Kidney epithelial cell (primary cell): ENCODE results near the gene EPB41L4B. TPM values are rescaled to one million over a fixed set of nuclear protein-coding genes. Genes with fewer than 3 reads are reported as not detected.
A peak's percentile ranks its signal among the peaks of the same experiment; 100 is the strongest.

Experiments used
- DNase-seq: peaks from one replicate; pipeline ENCODE4 v3.0.0-alpha.2; 2010; ENCODE audit warnings: low read depth
- H3K27me3 ChIP-seq: 2 replicates; pipeline ENCODE4 v1.6.0; 2011; ENCODE audit warnings: low read length; ENCODE audit not compliant: control insufficient read depth, insufficient read depth
- H3K36me3 ChIP-seq: 2 replicates; pipeline ENCODE4 v1.5.1; 2011; ENCODE audit warnings: low read length; ENCODE audit not compliant: control insufficient read depth, insufficient read depth
- H3K4me3 ChIP-seq: 2 replicates; pipeline ENCODE4 v1.5.1; 2011; ENCODE audit warnings: low read depth, mild to moderate bottlenecking, control low read depth, low read length
- CTCF ChIP-seq: IDR thresholded peaks from 2 replicates; pipeline ENCODE4 v1.5.1; 2011; ENCODE audit warnings: mild to moderate bottlenecking, moderate library complexity, low read length, control low read depth, inconsistent platforms; ENCODE audit not compliant: insufficient read depth, poor library complexity, severe bottlenecking
- total RNA-seq: library from RNA; depleted of rRNA; stranded (reverse); fragments of >200 nt; gene quantifications from 2 replicates; pipeline ENCODE4 v1.2.3, GENCODE V29; 2015

The EPB41L4B gene
- total RNA-seq, 1 donor from 2014 or later = 11.0 TPM

- Histone ChIP-seq H3K36me3 (no peaks in the 10 kb centered on the region), H3K27me3 (no peaks in the 10 kb centered on the region), H3K4me3 (no peak overlapping the region)
- no peak for DNase-seq
- no peak for TF ChIP-seq CTCF
Measured at GRCh38 chr9:109325089-109325488, 4.2 kb upstream of the EPB41L4B start.

GRCh38 chr9:109323771-109324170 lies 2.9 kb upstream of the EPB41L4B start:
- Histone ChIP-seq H3K36me3 (no peaks in the 10 kb centered on the region), H3K27me3 (peaks cover 8% of the 10 kb centered on the region), H3K4me3 (no peak overlapping the region)
- no peak for TF ChIP-seq CTCF
- no peak for DNase-seq

- Histone ChIP-seq H3K27me3 (peaks cover 8% of the 10 kb centered on the region), H3K36me3 (no peaks in the 10 kb centered on the region), H3K4me3 (no peak overlapping the region)
- DNase-seq = no peak
- no peak for TF ChIP-seq CTCF
Measured at GRCh38 chr9:109321727-109322126, 868 bp upstream of the EPB41L4B start.

- Histone ChIP-seq H3K36me3 (no peaks in the 10 kb centered on the region), H3K4me3 (peak overlapping the region; percentile 49), H3K27me3 (peaks cover 8% of the 10 kb centered on the region)
- TF ChIP-seq CTCF = no peak
- DNase-seq = no peak
Measured at GRCh38 chr9:109320331-109320741, 523 bp downstream of the EPB41L4B start.

- peaks cover 8% of the 10 kb centered on the region for H3K27me3 ChIP-seq
- no peak for TF ChIP-seq CTCF
- DNase-seq = no peak
- no peaks in the 10 kb centered on the region for H3K36me3 ChIP-seq
- H3K4me3 ChIP-seq = peak overlapping the region; percentile 49
Measured at GRCh38 chr9:109319626-109320241, 1.1 kb downstream of the EPB41L4B start.

GRCh38 chr9:109319017-109319625 lies 1.7 kb downstream of the EPB41L4B start:
- Histone ChIP-seq H3K4me3 (peak overlapping the region; percentile 49), H3K27me3 (peaks cover 8% of the 10 kb centered on the region), H3K36me3 (no peaks in the 10 kb centered on the region)
- TF ChIP-seq CTCF = no peak
- no peak for DNase-seq
